SU-DHL-6 (cell line): ENCODE measurements around the gene ANG.

ENCODE experiments used
- H2AFZ ChIP-seq: fragments of 200-600 bp; sonication (generic); 2 replicates; pipeline ENCODE4 v1.6.1; 2014; ENCODE audit warnings: low read depth, mild to moderate bottlenecking, moderate library complexity, mixed read lengths, antibody characterized with exemption, low read length; ENCODE audit not compliant: severe bottlenecking
- H3F3A ChIP-seq: fragments of 200-600 bp; shearing (Covaris generic); 2 replicates; pipeline ENCODE4 v1.6.0; 2016; ENCODE audit warnings: antibody characterized with exemption, mild to moderate bottlenecking; ENCODE audit not compliant: insufficient read depth
- H3K27ac ChIP-seq: fragments of 200-600 bp; sonication (generic); 2 replicates; pipeline ENCODE4 v1.5.1; 2016; ENCODE audit warnings: low read depth, mild to moderate bottlenecking, low read length, moderate library complexity, mixed read lengths
- H3K27me3 ChIP-seq: fragments of 200-600 bp; sonication (generic), shearing (Covaris generic); 2 replicates; pipeline ENCODE4 v1.6.0; 2014; ENCODE audit warnings: mild to moderate bottlenecking, low read length
- H3K36me3 ChIP-seq: fragments of 200-600 bp; sonication (generic); 2 replicates; pipeline ENCODE4 v1.6.1; 2014; ENCODE audit warnings: mild to moderate bottlenecking, low read length, mixed read lengths
- H3K4me2 ChIP-seq: fragments of 300-600, 200-600 bp; shearing (Covaris generic), sonication (generic); 2 replicates; pipeline ENCODE4 v1.6.0; 2014; ENCODE audit warnings: low read length, low read depth, mild to moderate bottlenecking; ENCODE audit not compliant: poor library complexity, severe bottlenecking
- H3K4me3 ChIP-seq: fragments of 200-600 bp; sonication (generic); 2 replicates; pipeline ENCODE4 v1.5.1; 2014; ENCODE audit warnings: antibody characterized with exemption, low read length, mild to moderate bottlenecking, mixed read lengths; ENCODE audit not compliant: insufficient read depth, poor library complexity, severe bottlenecking
- H3K79me2 ChIP-seq: fragments of 200-600 bp; sonication (generic); 2 replicates; pipeline ENCODE4 v1.6.1; 2014; ENCODE audit warnings: mild to moderate bottlenecking, low read length, moderate library complexity; ENCODE audit not compliant: insufficient read depth
- H3K9ac ChIP-seq: fragments of 200-600 bp; sonication (generic); 2 replicates; pipeline ENCODE4 v1.7.0; 2014; ENCODE audit warnings: mild to moderate bottlenecking, low read length
- H3K9me2 ChIP-seq: fragments of 200-600 bp; sonication (generic); replicated peaks from 2 replicates; pipeline ENCODE4 v1.6.1; 2014; ENCODE audit warnings: low read length; ENCODE audit not compliant: insufficient read depth
- H3K9me3 ChIP-seq: fragments of 200-600 bp; sonication (generic); 2 replicates; pipeline ENCODE4 v1.6.1; 2014; ENCODE audit warnings: low read length, mixed read lengths; ENCODE audit not compliant: insufficient read depth
- H4K20me1 ChIP-seq: fragments of 200-600 bp; sonication (generic); 2 replicates; pipeline ENCODE4 v1.6.1; 2014; ENCODE audit warnings: low read depth, mild to moderate bottlenecking, antibody characterized with exemption, low read length, moderate library complexity, mixed read lengths
- EZH2phosphoT487 ChIP-seq: fragments of 200-600 bp; sonication (generic), shearing (Covaris generic); conservative IDR thresholded peaks from 2 replicates; pipeline ENCODE4 v1.6.1; 2018; ENCODE audit warnings: mild to moderate bottlenecking, antibody characterized with exemption, low read length, moderate library complexity, mixed read lengths
- TF ChIP-seq, protein P1 (sequence below): fragments of 200-600 bp; sonication (generic); IDR thresholded peaks from one replicate; pipeline ENCODE4 v1.5.1; 2017; ENCODE audit warnings: antibody characterized with exemption, mild to moderate bottlenecking, low read length, moderate library complexity; ENCODE audit not compliant: insufficient read depth, poor library complexity, severe bottlenecking

The ANG gene

DNA sequence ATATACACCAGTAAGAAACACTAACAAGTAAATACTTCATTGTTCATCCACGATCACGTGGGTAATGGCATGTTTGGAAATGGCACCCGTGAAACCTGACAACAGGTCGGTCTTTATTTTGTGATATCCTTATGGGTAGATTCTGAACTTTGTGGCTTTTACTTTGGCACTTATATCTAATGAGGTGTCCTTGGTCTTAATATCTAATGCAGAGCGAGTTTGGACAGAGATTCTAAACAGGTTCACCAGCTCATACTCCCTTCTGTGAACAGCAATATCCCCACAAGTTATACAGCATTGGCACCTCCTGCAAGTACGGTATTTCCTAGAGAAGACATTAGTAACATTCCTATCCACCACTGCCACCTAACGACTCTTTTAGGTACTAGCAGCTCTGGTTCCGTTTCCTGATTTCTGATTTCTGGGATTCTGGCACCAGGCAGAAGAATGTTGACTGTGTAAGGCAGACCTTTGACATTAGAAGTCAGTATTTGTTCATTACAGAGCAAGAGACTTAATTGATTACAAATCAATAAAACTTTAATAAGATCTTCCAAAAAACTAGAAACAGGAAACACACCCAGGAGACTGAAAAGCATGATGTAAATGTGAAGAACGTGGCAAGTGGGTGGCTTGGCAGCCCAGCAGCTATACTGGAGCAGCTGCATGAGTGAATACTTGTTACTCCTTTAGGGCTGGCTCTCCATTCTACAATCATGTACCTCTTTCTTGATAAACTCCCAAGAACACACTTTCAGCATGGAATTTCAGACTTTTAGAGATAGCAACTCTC is 2.5 kb downstream of the ANG start:
- Histone ChIP-seq H3K9ac (no peak overlapping the region), H3K9me2 (no peaks in the 10 kb centered on the region), H2AFZ (no peak overlapping the region), H3K4me2 (no peak overlapping the region), H3K36me3 (no peaks in the 10 kb centered on the region), H3F3A (no peaks in the 10 kb centered on the region), H3K27me3 (no peaks in the 10 kb centered on the region), H4K20me1 (no peaks in the 10 kb centered on the region), H3K27ac (no peak overlapping the region), H3K79me2 (no peaks in the 10 kb centered on the region), H3K4me3 (no peak overlapping the region), H3K9me3 (no peaks in the 10 kb centered on the region)
- TF ChIP-seq, protein P1, sequence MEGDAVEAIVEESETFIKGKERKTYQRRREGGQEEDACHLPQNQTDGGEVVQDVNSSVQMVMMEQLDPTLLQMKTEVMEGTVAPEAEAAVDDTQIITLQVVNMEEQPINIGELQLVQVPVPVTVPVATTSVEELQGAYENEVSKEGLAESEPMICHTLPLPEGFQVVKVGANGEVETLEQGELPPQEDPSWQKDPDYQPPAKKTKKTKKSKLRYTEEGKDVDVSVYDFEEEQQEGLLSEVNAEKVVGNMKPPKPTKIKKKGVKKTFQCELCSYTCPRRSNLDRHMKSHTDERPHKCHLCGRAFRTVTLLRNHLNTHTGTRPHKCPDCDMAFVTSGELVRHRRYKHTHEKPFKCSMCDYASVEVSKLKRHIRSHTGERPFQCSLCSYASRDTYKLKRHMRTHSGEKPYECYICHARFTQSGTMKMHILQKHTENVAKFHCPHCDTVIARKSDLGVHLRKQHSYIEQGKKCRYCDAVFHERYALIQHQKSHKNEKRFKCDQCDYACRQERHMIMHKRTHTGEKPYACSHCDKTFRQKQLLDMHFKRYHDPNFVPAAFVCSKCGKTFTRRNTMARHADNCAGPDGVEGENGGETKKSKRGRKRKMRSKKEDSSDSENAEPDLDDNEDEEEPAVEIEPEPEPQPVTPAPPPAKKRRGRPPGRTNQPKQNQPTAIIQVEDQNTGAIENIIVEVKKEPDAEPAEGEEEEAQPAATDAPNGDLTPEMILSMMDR, result peak; percentile 64
- no peak for TF ChIP-seq EZH2phosphoT487

DNA sequence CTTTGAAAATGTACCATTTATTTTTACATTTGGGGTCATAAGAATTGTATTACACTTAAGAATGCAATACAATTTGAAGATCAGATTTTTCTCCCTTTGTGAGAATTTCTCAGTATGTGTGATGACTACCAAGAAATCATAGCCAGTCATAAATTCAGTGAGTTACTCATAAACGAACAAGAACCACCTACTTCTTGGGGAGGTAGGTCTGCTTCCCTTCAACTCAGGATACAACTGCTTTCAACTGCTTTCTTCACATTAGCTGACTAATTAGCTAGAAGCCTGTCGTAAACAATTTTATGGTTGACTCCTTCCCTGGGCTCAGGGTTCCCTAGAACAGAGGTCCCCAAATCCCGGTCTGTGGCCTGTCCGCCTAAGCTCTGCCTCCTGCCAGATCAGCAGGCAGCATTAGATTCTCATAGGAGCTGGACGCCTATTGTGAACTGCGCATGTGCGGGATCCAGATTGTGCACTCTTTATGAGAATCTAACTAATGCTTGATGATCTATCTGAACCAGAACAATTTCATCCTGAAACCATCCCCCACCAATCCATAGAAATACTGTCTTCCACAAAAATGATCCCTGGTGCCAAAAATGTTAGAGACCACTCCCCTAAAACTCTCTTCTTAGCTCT is 3.7 kb downstream of the ANG start:
- Histone ChIP-seq H4K20me1 (no peaks in the 10 kb centered on the region), H3K36me3 (no peaks in the 10 kb centered on the region), H3K9me2 (no peaks in the 10 kb centered on the region), H2AFZ (no peak overlapping the region), H3K4me2 (no peak overlapping the region), H3F3A (no peaks in the 10 kb centered on the region), H3K9me3 (no peaks in the 10 kb centered on the region), H3K4me3 (no peak overlapping the region), H3K79me2 (no peaks in the 10 kb centered on the region), H3K9ac (no peak overlapping the region), H3K27me3 (no peaks in the 10 kb centered on the region), H3K27ac (no peak overlapping the region)
- TF ChIP-seq, protein P1, result no peak

DNA sequence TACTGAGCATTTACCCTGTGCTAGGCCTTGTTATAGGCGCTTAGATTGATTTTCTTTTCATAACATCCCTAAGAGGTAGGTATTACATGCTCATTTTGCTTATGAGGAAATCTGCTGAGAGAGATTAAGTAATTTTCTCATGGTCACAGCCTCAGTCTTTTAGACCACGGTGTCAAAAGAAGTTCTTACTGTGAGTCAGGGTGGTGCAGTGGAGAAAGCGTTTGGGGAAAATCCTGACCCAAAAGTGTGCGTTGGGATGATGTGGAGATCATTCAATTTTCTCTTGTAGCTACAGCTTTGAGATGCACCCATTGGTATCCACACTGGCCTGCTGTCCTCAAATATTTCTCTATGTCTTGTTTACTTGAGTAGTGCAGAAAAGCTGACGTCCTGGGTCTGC is 8.2 kb downstream of the ANG start:
- TF ChIP-seq, protein P1, result no peak
- no peak for TF ChIP-seq EZH2phosphoT487
- no peaks in the 10 kb centered on the region for H3F3A ChIP-seq
- no peaks in the 10 kb centered on the region for H3K79me2 ChIP-seq
- no peak overlapping the region for H3K27ac ChIP-seq
- H3K9ac ChIP-seq, result no peak overlapping the region
- no peaks in the 10 kb centered on the region for H3K27me3 ChIP-seq
- H3K36me3 ChIP-seq, result no peaks in the 10 kb centered on the region
- H3K9me2 ChIP-seq, result no peaks in the 10 kb centered on the region
- no peaks in the 10 kb centered on the region for H3K9me3 ChIP-seq
- H2AFZ ChIP-seq, result no peak overlapping the region
- H4K20me1 ChIP-seq, result no peaks in the 10 kb centered on the region
- H3K4me2 ChIP-seq, result no peak overlapping the region
- no peak overlapping the region for H3K4me3 ChIP-seq
